T-helper 17 cell (primary cell): ENCODE measurements around the gene CACNA1H. TPM values are rescaled to one million over a fixed set of nuclear protein-coding genes. Genes with fewer than 3 reads are reported as not detected.
"Not testable (repeated sequence)": the region's sequence is repeated elsewhere in the genome, so short reads cannot be mapped to it uniquely, and the experiment has no call there.

Experiments
- ATAC-seq: fragments of 150-1000 bp; cut with Tn5 transposase; 2 replicates; pipeline ENCODE4 v1.10.0; 2021; ENCODE audit warnings: mild to moderate bottlenecking, moderate library complexity
- DNase-seq, 3 donors: peaks; one replicate each; pipeline versions ENCODE4 v3.0.0 to v3.0.0-alpha.2; 2020 to 2021
- H3K9me3 ChIP-seq: one replicate; pipeline ENCODE4 v1.7.0; 2013; ENCODE audit warnings: low read length, mild to moderate bottlenecking; ENCODE audit not compliant: control insufficient read depth, poor library complexity, severe bottlenecking
- H3K27ac Mint-ChIP-seq: one replicate; pipeline ENCODE4 v1.8.0; 2022; ENCODE audit warnings: mild to moderate bottlenecking, moderate library complexity, mixed read lengths
- H3K27me3 Mint-ChIP-seq: one replicate; pipeline ENCODE4 v1.8.0; 2022; ENCODE audit warnings: mixed read lengths
- H3K36me3 Mint-ChIP-seq: one replicate; pipeline ENCODE4 v1.8.0; 2022; ENCODE audit warnings: low read depth, mixed read lengths
- H3K4me1 Mint-ChIP-seq: one replicate; pipeline ENCODE4 v1.8.0; 2022; ENCODE audit warnings: mild to moderate bottlenecking, mixed read lengths
- H3K4me3 Mint-ChIP-seq: one replicate; pipeline ENCODE4 v1.8.0; 2022; ENCODE audit warnings: mild to moderate bottlenecking, moderate library complexity, mixed read lengths
- total RNA-seq, 4 donors: library from RNA in 2 of 4; stranded (reverse) in 2 of 4; gene quantifications; one replicate each; pipeline ENCODE4 v1.2.3 and lab custom pipeline; 2022 to 2026

CACNA1H gene
- total RNA-seq, 2 donors from 2014 or later, result 8.6 to 9.5 TPM

DNA sequence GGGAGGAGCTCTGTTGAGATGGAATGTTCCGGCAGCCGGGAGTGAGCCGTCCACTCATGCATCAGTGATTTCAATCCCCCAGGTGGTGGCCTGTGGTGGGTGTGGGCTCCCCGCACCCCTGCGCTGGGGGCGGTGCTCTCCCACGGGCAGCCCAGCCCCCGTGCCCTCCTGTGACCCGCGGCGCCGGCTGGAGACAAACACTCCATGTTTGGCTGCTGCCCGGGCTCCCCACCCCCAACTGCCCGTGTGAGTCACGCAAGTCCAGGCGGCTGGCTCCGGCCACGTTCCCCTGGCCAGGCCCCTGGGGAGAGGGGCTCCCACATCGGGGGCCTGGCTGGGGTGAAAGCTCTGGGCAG lies 29.4 kb downstream of the CACNA1H start:
- no peak overlapping the region for H3K27ac Mint-ChIP-seq
- H3K27me3 Mint-ChIP-seq, result no peaks in the 10 kb centered on the region
- no peaks in the 10 kb centered on the region for H3K36me3 Mint-ChIP-seq
- no peaks in the 10 kb centered on the region for H3K4me1 Mint-ChIP-seq
- no peak for ATAC-seq
- no peak overlapping the region for H3K4me3 Mint-ChIP-seq
- no peak for DNase-seq
- no peaks in the 10 kb centered on the region for H3K9me3 ChIP-seq

DNA sequence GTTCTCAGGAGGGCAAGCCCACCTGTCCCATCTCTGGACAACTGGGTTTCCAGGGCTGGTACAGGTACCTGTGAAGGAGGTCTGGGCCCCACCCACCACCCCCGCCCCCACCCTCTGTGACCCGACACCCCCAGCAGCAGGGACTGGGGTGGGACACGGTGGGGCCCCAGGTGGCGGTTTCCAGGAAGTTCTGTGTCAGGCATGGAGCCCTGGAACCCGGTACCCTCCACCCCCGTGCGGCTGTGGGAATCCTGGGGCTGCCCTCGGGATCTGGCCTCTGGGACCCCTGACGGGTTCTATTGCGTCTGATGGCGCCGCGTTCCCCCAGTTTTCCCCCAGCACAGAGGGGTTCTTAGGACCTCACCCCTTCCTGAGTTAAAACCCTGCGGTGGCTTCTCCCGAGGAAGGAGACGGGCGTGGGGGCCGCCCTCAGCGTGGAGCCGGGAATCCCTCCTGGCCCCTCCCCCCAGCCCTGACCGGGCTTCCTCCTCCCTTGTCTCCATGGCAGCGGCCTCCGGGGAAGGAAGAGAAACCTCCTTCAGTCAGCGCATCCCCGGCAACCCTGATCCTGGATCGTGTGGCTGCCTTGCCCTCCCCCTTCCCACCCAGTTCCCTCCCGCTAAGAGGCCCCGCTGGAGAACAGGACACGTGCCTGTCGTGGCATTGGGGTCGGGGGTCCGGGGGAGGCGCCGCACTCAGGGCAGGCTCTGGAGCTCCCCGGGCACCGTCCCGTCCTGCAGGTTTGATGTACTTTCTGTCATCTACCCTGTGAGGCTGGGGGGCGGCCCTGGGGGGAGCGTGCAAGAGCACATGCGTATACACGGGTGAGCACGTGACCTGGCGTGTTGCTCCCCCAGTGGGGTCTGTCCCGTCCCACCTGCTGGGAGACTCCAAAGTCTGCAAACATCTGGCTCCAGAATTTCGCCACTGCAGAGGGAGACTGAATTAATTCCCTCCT lies 30.3 kb downstream of the CACNA1H start:
- no peaks in the 10 kb centered on the region for H3K4me1 Mint-ChIP-seq
- no peaks in the 10 kb centered on the region for H3K9me3 ChIP-seq
- H3K4me3 Mint-ChIP-seq, result no peak overlapping the region
- DNase-seq (no peak), ATAC-seq (no peak)
- H3K36me3 Mint-ChIP-seq, result no peaks in the 10 kb centered on the region
- no peak overlapping the region for H3K27ac Mint-ChIP-seq
- no peaks in the 10 kb centered on the region for H3K27me3 Mint-ChIP-seq

DNA sequence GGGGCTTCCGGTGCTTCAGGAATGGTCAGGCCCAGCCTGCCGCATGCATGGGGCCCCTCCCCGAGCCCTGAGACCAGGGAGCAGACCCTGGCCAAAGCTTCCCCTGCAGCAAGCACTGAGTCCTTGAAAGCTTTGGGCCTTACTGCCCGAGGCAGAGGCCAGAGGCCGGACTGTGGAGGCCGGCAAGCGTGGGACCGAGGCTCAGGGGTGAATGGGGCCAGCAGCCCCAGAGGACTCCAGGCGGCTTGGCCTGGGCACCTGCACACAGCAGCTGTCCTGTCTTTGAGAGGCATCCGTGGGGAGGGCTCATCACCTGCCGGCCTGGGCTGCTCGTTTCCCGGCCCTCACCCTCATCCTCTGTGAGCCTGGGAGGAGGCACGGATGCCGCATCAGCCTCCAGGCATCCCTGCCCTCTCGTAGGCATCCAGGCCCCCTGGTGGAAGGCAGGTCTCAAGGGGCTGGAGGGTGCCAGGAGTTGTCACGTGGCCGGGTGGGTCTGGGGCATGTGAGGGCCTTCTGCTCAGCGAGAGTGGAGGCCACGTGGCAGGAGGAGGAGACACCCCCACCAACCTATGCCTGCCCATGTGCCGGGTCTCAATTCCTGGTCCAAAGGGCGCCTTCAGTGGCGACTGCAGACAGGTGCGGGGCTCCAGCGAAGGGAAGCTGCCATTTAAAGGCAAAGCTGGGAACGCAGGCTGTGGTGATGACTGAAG lies 31.4 kb downstream of the CACNA1H start:
- Mint-ChIP-seq H3K27me3 (peaks cover 5% of the 10 kb centered on the region), H3K36me3 (no peaks in the 10 kb centered on the region), H3K4me3 (no peak overlapping the region), H3K4me1 (no peaks in the 10 kb centered on the region), H3K27ac (no peak overlapping the region)
- no peaks in the 10 kb centered on the region for H3K9me3 ChIP-seq
- no peak for ATAC-seq
- DNase-seq, result no peak

DNA sequence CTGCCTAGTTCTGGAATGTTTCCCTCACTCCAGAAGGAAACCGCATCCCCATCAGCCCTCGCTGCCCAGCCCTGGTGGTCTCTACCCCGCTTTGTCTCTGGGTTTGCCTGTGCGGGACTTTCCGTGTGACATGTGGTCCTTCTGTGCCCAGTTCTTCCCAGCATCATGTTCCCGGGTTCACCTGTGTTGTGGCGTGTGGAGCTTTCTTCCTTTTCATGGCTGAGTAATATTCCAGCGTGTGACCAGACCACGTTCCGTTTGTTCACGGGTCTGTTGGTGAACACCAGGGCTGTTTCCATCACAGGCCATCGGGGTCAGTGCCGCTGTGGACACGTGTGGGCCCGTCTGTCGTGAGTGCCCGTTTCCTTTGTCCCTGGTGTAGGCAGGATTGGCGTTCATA lies 32.1 kb downstream of the CACNA1H start:
- H3K9me3 ChIP-seq, result no peaks in the 10 kb centered on the region
- no peak for DNase-seq
- H3K27ac Mint-ChIP-seq, result no peak overlapping the region
- no peaks in the 10 kb centered on the region for H3K36me3 Mint-ChIP-seq
- H3K4me1 Mint-ChIP-seq, result no peaks in the 10 kb centered on the region
- peaks cover 5% of the 10 kb centered on the region for H3K27me3 Mint-ChIP-seq
- H3K4me3 Mint-ChIP-seq, result no peak overlapping the region
- no peak for ATAC-seq

DNA sequence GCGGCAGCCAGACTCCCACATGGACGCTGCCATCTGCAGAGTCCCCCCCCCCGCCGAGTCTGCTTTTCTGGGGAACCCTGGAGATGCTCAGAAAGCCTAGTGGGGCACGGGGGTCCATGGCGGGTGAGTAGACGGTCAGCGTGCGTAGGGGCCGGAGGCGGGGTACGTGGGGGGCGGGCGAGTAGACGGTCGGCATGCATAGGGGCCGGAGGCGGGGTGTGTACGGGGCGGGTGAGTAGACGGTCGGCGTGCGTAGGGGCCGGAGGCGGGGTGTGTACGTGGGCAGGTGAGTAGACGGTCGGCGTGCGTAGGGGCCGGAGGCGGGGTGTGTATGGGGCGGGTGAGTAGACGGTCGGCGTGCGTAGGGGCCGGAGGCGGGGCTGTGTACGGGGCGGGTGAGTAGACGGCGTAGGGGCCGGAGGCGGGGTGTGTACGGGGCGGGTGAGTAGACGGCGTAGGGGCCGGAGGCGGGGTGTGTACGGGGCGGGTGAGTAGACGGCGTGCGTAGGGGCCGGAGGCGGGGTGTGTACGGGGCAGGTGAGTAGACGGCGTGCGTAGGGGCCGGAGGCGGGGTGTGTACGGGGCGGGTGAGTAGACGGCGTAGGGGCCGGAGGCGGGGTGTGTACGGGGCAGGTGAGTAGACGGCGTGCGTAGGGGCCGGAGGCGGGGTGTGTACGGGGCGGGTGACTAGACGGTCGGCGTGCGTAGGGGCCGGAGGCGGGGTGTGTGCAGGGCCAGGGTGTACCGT lies 32.7 kb downstream of the CACNA1H start:
- H3K4me1 Mint-ChIP-seq, DNase-seq, ATAC-seq, H3K4me3 Mint-ChIP-seq, H3K27ac Mint-ChIP-seq, H3K9me3 ChIP-seq, H3K36me3 Mint-ChIP-seq, H3K27me3 Mint-ChIP-seq: not testable (repeated sequence)

DNA sequence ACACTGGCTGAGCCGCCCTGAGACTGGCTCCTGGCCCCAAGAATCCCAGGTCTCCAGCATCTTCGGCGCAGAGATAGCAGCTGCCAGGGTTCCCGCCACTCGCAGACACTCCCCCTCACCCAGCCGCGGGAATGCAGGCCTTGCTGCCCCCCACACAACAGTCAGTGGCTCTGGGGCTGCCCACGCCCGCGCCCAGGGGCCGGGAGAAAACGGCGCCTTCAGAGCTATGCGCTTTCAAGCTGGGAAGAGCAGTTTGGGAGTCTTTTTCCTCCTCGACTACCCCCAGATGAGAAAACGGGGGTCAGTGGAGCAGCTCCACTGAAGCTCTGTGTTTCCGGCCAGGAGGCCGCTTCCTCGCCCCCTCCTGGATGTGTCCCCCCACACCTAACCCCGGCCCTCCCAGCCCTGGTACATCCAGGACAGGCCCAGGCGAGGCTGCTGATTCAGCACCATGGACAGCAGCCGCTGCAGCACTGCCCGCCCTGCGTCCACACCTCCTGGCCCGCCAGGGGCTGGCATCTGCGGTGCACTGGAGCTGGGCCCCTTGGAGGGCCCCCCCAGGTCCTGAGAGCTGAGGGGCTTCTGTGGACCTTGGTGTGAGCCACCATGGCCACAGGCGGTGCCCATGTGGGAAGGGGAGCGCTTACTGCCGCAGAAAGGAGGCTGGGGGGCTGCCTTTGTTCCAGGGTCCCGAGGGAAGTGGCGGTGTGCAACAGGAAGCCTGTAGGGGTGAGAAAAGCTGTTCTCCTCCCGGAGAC lies 35.7 kb downstream of the CACNA1H start:
- no peaks in the 10 kb centered on the region for H3K36me3 Mint-ChIP-seq
- H3K9me3 ChIP-seq, result no peaks in the 10 kb centered on the region
- H3K27ac Mint-ChIP-seq, result no peak overlapping the region
- H3K27me3 Mint-ChIP-seq, result peaks cover 12% of the 10 kb centered on the region
- H3K4me3 Mint-ChIP-seq, result no peak overlapping the region
- H3K4me1 Mint-ChIP-seq, result no peaks in the 10 kb centered on the region
- ATAC-seq (peak; percentile 60), DNase-seq (peak; percentile 16 to 42 (median 40))

DNA sequence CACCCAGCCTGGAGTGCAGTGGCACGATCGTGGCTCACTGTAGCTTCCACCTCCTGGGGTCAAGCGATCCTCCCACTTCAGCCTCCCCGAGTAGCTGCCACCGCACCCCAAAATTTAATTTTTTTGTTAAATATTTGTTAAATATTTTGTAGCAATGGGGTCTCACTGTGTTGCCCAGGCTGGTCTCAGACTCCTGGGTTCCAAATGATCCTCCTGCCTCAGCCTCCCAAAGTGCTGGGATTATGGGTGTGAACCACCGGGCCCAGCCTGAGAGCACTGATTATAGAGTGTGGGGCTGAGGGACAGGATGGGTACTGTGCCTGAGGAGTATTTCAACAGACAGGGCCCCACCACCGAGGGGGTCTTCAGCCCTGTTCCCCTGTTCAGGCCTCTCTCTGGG lies 36.5 kb downstream of the CACNA1H start:
- H3K4me1 Mint-ChIP-seq, result no peaks in the 10 kb centered on the region
- DNase-seq, result no peak
- no peak for ATAC-seq
- no peaks in the 10 kb centered on the region for H3K36me3 Mint-ChIP-seq
- no peaks in the 10 kb centered on the region for H3K9me3 ChIP-seq
- H3K4me3 Mint-ChIP-seq, result no peak overlapping the region
- no peak overlapping the region for H3K27ac Mint-ChIP-seq
- H3K27me3 Mint-ChIP-seq, result peaks cover 12% of the 10 kb centered on the region

DNA sequence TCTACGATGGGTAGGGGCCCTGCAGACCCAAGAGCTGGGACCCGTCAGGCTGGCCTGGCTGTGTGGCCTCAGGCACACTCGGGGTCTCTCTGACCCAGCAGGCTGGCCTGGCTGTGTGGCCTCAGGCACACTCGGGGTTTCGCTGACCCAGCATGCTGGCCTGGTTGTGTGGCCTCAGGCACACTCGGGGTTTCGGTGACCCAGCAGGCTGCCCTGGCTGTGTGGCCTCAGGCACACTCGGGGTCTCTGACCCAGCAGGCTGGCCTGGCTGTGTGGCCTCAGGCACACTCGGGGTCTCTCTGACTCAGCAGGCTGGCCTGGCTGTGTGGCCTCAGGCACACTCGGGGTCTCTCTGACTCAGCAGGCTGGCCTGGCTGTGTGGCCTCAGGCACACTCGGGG lies 37.9 kb downstream of the CACNA1H start:
- H3K4me1 Mint-ChIP-seq, result not testable (repeated sequence)

DNA sequence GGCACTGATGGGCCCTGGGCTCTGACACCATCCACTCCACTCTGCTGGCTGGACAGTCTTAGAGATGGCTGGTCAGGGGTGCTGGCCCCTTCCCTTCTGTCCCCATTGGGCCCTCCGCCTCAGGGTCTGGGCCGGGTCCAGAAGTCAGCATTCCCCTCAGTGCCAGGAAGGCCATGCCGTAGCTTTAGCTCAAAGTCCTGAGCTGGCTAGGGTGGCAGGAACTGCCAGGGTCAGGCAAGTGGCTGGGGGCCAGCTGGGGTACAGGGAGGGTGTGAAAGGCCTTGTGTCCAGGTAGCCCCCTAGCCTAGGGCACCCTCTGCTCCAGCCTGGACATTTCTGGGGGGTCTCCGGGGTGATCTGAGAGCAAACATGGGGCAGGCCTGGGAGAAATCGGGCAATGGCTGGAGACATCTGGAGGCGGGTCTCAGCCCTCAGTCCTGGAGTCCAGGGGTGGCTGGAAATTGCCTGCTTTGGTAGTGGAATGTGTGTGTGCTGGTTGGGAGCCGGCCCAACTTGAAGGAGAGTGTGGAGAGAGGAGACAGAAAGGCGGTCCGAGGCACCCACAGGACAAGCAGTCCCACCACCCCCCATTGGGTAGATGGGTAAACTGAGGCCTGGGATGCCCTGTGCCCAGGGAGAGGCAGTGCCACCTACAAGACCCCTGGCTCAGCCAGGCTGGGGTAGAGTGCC lies 39.6 kb downstream of the CACNA1H start:
- H3K27me3 Mint-ChIP-seq, result peaks cover 12% of the 10 kb centered on the region
- DNase-seq, result no peak
- H3K4me1 Mint-ChIP-seq, result peaks cover 2% of the 10 kb centered on the region
- H3K36me3 Mint-ChIP-seq, result no peaks in the 10 kb centered on the region
- no peak overlapping the region for H3K4me3 Mint-ChIP-seq
- no peaks in the 10 kb centered on the region for H3K9me3 ChIP-seq
- ATAC-seq, result no peak
- no peak overlapping the region for H3K27ac Mint-ChIP-seq

More for the DNA sequence above, 37.9 kb downstream of the CACNA1H start:
- not testable (repeated sequence) for DNase-seq, H3K27ac Mint-ChIP-seq, H3K9me3 ChIP-seq, ATAC-seq, H3K4me3 Mint-ChIP-seq, H3K36me3 Mint-ChIP-seq
- H3K27me3 Mint-ChIP-seq, result peaks cover 12% of the 10 kb centered on the region

DNA sequence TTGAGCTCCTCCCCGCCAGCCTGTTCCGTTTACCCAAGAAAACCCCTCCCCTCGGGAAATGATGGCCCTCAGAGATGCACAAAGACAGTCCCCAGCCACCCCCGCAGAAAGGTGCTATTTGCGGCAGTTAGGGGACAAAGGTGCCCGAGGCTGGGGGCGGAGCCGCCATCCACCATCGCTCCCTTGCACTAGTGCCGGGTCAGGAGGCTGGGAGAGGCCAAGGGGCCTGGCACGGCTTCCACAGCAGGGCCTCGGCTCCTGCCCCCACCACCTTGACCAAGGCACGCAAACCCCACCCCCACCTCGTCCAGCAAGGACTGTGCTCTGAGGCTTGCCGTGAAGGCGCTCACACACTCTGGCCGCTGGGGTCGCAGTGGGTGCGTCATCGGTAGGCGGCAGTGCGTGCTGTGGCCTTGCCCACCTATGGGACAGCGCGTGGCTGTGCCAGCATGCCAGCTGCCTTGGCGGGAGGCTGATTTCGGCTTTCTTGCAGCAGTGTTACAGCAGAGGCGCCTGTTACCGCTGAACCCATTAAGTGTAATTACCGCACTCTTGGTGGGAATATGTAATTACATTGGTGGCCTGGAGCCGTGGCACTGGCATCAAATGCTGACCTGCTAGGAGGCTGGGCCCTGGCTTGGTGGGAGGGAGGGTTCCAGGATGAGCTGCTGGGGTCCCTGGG lies 40.4 kb downstream of the CACNA1H start:
- DNase-seq (no peak), ATAC-seq (no peak)
- H3K36me3 Mint-ChIP-seq, result no peaks in the 10 kb centered on the region
- no peaks in the 10 kb centered on the region for H3K9me3 ChIP-seq
- H3K27ac Mint-ChIP-seq, result no peak overlapping the region
- no peak overlapping the region for H3K4me3 Mint-ChIP-seq
- peaks cover 2% of the 10 kb centered on the region for H3K4me1 Mint-ChIP-seq
- H3K27me3 Mint-ChIP-seq, result peaks cover 12% of the 10 kb centered on the region

DNA sequence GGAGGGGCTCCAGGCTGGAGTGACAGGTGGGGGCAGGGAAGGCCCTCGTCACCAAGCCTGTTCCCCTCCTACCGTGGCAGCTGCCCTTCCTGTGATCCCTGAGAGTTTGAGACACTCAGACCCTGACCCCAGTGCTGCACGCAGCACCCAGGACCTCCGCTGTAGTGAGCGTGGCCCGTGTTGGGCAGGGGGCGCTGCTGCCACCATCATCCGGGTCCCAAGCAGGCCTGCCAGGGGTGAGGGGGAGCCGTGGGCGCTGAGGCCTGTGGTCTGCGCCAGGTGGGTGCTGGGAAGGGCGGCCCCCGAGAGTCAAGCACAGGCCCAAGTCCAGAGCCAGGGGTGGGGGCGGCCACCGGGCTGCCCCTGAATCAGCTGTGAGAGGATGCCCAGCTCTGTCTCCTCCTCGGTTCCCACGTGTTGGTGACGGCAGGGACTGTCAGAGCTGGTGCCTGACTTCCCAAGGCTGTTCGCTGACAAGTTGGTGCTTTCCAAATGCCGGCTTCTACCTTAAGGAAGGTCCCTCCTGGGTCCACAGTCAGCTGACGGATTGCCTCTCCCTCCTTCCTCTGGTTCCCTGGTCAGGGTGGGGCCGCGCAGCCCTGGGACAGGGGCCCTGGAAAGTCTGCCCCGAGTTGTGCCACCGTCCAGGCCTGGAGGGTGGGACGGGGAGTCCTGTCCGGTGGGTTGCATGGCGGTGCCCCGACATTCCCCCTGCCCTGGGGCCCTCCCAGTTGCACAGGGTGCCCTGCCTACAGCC lies 41.1 kb downstream of the CACNA1H start:
- no peak overlapping the region for H3K27ac Mint-ChIP-seq
- ATAC-seq (no peak), DNase-seq (no peak)
- H3K36me3 Mint-ChIP-seq, result no peaks in the 10 kb centered on the region
- H3K27me3 Mint-ChIP-seq, result peaks cover 9% of the 10 kb centered on the region
- H3K4me1 Mint-ChIP-seq, result peaks cover 2% of the 10 kb centered on the region
- H3K4me3 Mint-ChIP-seq, result no peak overlapping the region
- no peaks in the 10 kb centered on the region for H3K9me3 ChIP-seq
